Measurements from ENCODE around the gene SH2D4B.
"Not testable (repeated sequence)": the region's sequence is repeated elsewhere in the genome, so short reads cannot be mapped to it uniquely, and the experiment has no call there.

The SH2D4B gene

GRCh38 chr10:80540136-80540535, 2.4 kb downstream of the SH2D4B start:
- Histone ChIP-seq H3K27me3 (peaks cover 12% of the 10 kb centered on the region; the same call in 1 of the 2 replicates), H3K9me3 (no peaks in the 10 kb centered on the region), H3K36me3 (no peaks in the 10 kb centered on the region), H3K4me3 (ENCODE audit: low read depth, low read length) (no peak overlapping the region), H3K4me1 (peaks cover 13% of the 10 kb centered on the region)
- TF ChIP-seq CTCF (IDR thresholded peaks at IDR 0.05; ENCODE audit: low read depth, low read length), result no peak
- no peak for DNase-seq

GRCh38 chr10:80540618-80540980, 2.9 kb downstream of the SH2D4B start:
- peaks cover 12% of the 10 kb centered on the region; the same call in 1 of the 2 replicates for H3K27me3 ChIP-seq

GRCh38 chr10:80540981-80541750, 3.5 kb downstream of the SH2D4B start:
- Histone ChIP-seq H3K9me3 (no peaks in the 10 kb centered on the region), H3K4me1 (peaks cover 13% of the 10 kb centered on the region), H3K36me3 (no peaks in the 10 kb centered on the region), H3K4me3 (ENCODE audit: low read depth, low read length) (no peak overlapping the region), H3K27me3 (peaks cover 12% of the 10 kb centered on the region; the same call in 1 of the 2 replicates)
- no peak for TF ChIP-seq CTCF (IDR thresholded peaks at IDR 0.05; ENCODE audit: low read depth, low read length)
- DNase-seq, result no peak

More at GRCh38 chr10:80540618-80540980, 2.9 kb downstream of the SH2D4B start:
- DNase-seq, result no peak
- H3K36me3 ChIP-seq, result no peaks in the 10 kb centered on the region
- peaks cover 13% of the 10 kb centered on the region for H3K4me1 ChIP-seq
- no peak overlapping the region for H3K4me3 ChIP-seq (ENCODE audit: low read depth, low read length)
- H3K9me3 ChIP-seq, result no peaks in the 10 kb centered on the region
- no peak for TF ChIP-seq CTCF (IDR thresholded peaks at IDR 0.05; ENCODE audit: low read depth, low read length)

- Histone ChIP-seq H3K27me3 (peaks cover 12% of the 10 kb centered on the region; the same call in 1 of the 2 replicates), H3K4me1 (peaks cover 9% of the 10 kb centered on the region), H3K36me3 (no peaks in the 10 kb centered on the region), H3K9me3 (no peaks in the 10 kb centered on the region), H3K4me3 (ENCODE audit: low read depth, low read length) (no peak overlapping the region)
- no peak for DNase-seq
- no peak for TF ChIP-seq CTCF (IDR thresholded peaks at IDR 0.05; ENCODE audit: low read depth, low read length)
Observed at GRCh38 chr10:80542053-80542452, 4.4 kb downstream of the SH2D4B start.

- no peaks in the 10 kb centered on the region for H3K9me3 ChIP-seq
- no peak overlapping the region for H3K4me3 ChIP-seq (ENCODE audit: low read depth, low read length)
Observed at GRCh38 chr10:80542652-80543318, 5.1 kb downstream of the SH2D4B start.

GRCh38 chr10:80543319-80543672, 5.6 kb downstream of the SH2D4B start:
- not testable (repeated sequence) for H3K4me3 ChIP-seq (ENCODE audit: low read depth, low read length); H3K9me3 ChIP-seq; H3K4me1 ChIP-seq; DNase-seq; H3K36me3 ChIP-seq
- peaks cover 11% of the 10 kb centered on the region; the same call in 1 of the 2 replicates for H3K27me3 ChIP-seq

More at GRCh38 chr10:80542652-80543318, 5.1 kb downstream of the SH2D4B start:
- DNase-seq, result no peak
- no peak for TF ChIP-seq CTCF (IDR thresholded peaks at IDR 0.05; ENCODE audit: low read depth, low read length)
- Histone ChIP-seq H3K36me3 (no peaks in the 10 kb centered on the region), H3K4me1 (peaks cover 3% of the 10 kb centered on the region; the same call in 1 of the 2 replicates), H3K27me3 (peaks cover 12% of the 10 kb centered on the region; the same call in 1 of the 2 replicates)

Measured in BE2C (cell line).